Brain microvascular endothelial cell (primary cell): ENCODE measurements around the gene CD177.
"Not testable (repeated sequence)": the region's sequence is repeated elsewhere in the genome, so short reads cannot be mapped to it uniquely, and the experiment has no call there.

Experiments used
- DNase-seq: peaks from one replicate; pipeline ENCODE4 v3.0.0-alpha.2; 2020
- H3K27ac ChIP-seq: fragments of 250-450 bp; sonication (Bioruptor Pico); 2 replicates; pipeline ENCODE4 v1.5.1; 2020; ENCODE audit warnings: mild to moderate bottlenecking, moderate library complexity
- H3K27me3 ChIP-seq: fragments of 250-450 bp; sonication (Bioruptor Pico); replicated peaks from 2 replicates; pipeline ENCODE4 v1.5.1; 2020; ENCODE audit warnings: mild to moderate bottlenecking
- H3K36me3 ChIP-seq: fragments of 250-450 bp; sonication (Bioruptor Pico); replicated peaks from 2 replicates; pipeline ENCODE4 v1.5.1; 2020; ENCODE audit warnings: mild to moderate bottlenecking
- H3K4me3 ChIP-seq: 2 replicates; pipeline ENCODE4 v1.5.1; 2011; ENCODE audit warnings: low read depth, mild to moderate bottlenecking, control low read depth, low read length, moderate library complexity
- CTCF ChIP-seq: IDR thresholded peaks from 2 replicates; pipeline ENCODE4 v1.5.1; 2011; ENCODE audit warnings: low read depth, mild to moderate bottlenecking, moderate library complexity, low read length, control low read depth, inconsistent platforms; ENCODE audit errors: missing control alignments
- in situ Hi-C: cut with HindIII; loops from 2 replicates; pipeline ENCODE4 v1.10.0; 2017; ENCODE audit warnings: low sequenced_read_pairs, low pct_ligation_motif_present

CD177 gene

GRCh38 chr19:43329989-43330388 is 23.5 kb upstream of the CD177 start:
- no peaks in the 10 kb centered on the region for H3K36me3 ChIP-seq
- in situ Hi-C loops = no loop called here
- H3K27me3 ChIP-seq = no peaks in the 10 kb centered on the region
- TF ChIP-seq CTCF = no peak
- no peak overlapping the region for H3K27ac ChIP-seq
- H3K4me3 ChIP-seq = no peak overlapping the region
- no peak for DNase-seq

- no peak for TF ChIP-seq CTCF
- Histone ChIP-seq H3K4me3 (no peak overlapping the region), H3K36me3 (no peaks in the 10 kb centered on the region), H3K27ac (no peak overlapping the region), H3K27me3 (no peaks in the 10 kb centered on the region)
- in situ Hi-C loops = no loop called here
- DNase-seq = no peak
Measured at GRCh38 chr19:43330726-43331434, 22.6 kb upstream of the CD177 start.

- DNase-seq = no peak
- TF ChIP-seq CTCF = no peak
- in situ Hi-C loops = no loop called here
- Histone ChIP-seq H3K27ac (no peak overlapping the region), H3K4me3 (no peak overlapping the region), H3K36me3 (no peaks in the 10 kb centered on the region), H3K27me3 (no peaks in the 10 kb centered on the region)
Measured at GRCh38 chr19:43331435-43332010, 22.0 kb upstream of the CD177 start.

GRCh38 chr19:43332058-43332922 is 21.2 kb upstream of the CD177 start:
- no peak for DNase-seq
- H3K27me3 ChIP-seq = no peaks in the 10 kb centered on the region
- no peak for TF ChIP-seq CTCF
- H3K36me3 ChIP-seq = no peaks in the 10 kb centered on the region
- in situ Hi-C loops = no loop called here
- H3K4me3 ChIP-seq = no peak overlapping the region
- no peak overlapping the region for H3K27ac ChIP-seq

GRCh38 chr19:43336508-43336907 is 17.0 kb upstream of the CD177 start:
- H3K27me3 ChIP-seq, H3K4me3 ChIP-seq, in situ Hi-C loops, H3K36me3 ChIP-seq, H3K27ac ChIP-seq, DNase-seq: not testable (repeated sequence)

GRCh38 chr19:43337737-43338136 is 15.7 kb upstream of the CD177 start:
- DNase-seq = no peak
- no peak for TF ChIP-seq CTCF
- Histone ChIP-seq H3K27me3 (no peaks in the 10 kb centered on the region), H3K4me3 (no peak overlapping the region), H3K36me3 (no peaks in the 10 kb centered on the region), H3K27ac (no peak overlapping the region)
- in situ Hi-C loops = no loop called here
